GM19467 (cell line): ENCODE data around the gene ABR.

Experiments used
- ATAC-seq: cut with Tn5 transposase; IDR thresholded peaks from one replicate; pipeline ENCODE4 v1.9.1; 2021; ENCODE audit warnings: mild to moderate bottlenecking, moderate library complexity; ENCODE audit not compliant: unreplicated experiment

ABR gene

GRCh38 chr17:1036171-1036844, 143.5 kb downstream of the ABR start:
- no peak for ATAC-seq

DNA sequence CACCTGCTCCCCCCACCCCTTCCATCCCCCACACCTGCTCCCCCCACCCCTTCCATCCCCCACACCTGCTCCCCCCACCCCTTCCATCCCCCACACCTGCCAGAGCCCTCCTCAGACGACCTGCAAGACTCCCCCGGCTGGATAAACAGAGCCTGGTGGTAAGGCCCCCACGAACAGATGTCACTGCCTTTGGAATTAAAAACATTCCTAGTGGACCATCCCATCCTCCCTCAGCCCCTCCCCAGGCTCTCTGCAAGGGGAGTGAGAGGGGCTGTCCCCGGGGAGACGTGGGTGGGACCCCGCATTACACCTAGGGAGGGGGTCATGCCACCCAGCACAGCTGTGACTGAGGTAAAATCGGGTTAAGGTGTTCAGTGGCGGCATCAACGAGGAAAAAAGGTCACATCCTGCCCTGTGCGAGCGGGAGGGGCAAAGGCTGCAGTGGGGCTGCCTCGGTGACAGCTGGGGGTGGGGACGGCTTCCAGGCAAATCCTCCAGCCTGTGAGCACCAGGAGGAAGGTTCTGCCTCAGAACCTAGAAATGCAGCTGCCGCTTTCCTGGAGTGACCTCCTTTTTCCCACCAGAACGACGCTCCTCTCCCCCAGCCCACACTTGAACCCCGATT, 144.1 kb downstream of the ABR start:
- no peak for ATAC-seq

DNA sequence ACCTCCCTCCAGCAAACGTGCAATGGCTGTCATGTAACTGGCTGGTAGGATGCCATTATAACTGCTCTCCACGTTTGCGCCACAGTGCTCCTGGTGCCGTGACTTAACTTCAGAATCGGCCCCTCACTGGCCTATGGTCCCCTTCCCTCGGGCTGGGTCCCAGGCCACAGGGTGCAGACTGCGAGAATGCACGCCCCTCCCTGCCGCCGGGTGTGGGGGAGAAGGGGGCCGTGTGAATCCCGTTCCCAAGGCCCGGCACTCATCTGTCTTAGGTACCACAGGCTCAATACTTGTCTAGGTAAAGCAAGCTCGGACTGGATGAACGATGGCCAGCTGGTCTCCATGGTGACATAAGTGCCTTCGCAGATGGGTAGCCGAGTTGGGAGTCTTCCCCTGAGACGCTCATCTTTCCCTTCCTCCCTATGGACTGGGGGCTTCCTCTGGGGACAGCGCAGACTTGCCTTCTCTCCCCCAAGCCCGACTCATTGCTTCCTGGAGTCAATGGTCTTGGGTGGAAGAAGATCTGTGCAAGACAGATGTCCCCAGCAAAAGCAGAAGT, 145.1 kb downstream of the ABR start:
- ATAC-seq = no peak

DNA sequence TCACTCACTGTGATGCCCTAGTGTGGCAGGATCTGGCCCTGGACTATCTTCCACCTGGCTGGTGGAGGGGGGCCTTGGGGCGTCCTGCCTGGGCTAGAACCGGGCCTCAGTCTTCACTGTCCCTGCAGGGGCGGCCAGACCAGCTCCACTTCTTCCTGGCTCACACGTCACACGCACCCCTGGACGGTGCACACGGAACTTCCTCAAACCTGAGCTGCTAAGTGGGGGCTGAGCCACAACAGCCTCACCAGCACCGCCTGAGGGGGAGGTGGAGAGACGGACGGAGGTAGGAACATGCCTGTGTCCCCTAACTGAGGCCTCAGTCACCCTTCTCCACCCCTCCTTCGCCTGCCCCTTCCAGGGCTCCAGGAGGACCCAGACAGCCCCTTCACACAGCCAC, 146.3 kb downstream of the ABR start:
- ATAC-seq = no peak

GRCh38 chr17:1032391-1032790, 147.4 kb downstream of the ABR start:
- no peak for ATAC-seq

GRCh38 chr17:1031711-1032110, 148.1 kb downstream of the ABR start:
- ATAC-seq = no peak

- ATAC-seq = no peak
These were observed 148.9 kb downstream of the ABR start for GRCh38 chr17:1030684-1031532.

DNA sequence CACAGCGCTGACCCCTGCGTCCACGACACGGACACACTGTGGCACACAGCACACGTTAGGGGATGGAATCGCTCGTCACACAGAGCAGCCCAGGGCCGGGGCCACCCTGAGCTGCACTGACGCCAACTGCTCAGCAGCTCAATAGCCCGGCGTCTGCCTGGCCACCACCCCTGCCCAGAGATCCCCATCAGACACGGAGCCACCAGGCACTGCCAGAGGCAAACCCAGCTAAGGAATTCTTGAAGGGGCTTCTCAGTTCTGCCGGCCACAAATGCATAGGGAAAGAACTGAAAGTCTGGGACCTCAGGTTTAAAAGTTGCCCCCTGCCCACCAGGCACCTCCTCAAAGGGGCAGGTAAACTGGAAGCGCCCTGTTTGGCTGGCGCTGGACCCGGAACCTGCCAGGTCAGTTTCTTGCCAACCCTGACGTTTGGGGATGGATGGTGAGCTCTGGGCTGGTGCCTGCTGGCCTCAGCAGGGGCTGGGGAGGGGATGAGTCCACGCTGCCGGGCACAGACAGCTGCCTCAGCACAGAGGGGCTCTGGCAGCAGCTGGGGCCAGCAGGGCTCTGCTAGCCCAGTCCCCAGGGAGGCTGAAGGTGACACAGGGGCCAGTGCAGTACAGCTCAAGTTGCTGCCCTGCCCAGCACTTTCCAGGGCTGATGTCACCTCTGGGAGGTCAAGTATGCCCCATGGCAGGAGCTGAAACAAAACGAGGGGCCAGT, 149.7 kb downstream of the ABR start:
- no peak for ATAC-seq

DNA sequence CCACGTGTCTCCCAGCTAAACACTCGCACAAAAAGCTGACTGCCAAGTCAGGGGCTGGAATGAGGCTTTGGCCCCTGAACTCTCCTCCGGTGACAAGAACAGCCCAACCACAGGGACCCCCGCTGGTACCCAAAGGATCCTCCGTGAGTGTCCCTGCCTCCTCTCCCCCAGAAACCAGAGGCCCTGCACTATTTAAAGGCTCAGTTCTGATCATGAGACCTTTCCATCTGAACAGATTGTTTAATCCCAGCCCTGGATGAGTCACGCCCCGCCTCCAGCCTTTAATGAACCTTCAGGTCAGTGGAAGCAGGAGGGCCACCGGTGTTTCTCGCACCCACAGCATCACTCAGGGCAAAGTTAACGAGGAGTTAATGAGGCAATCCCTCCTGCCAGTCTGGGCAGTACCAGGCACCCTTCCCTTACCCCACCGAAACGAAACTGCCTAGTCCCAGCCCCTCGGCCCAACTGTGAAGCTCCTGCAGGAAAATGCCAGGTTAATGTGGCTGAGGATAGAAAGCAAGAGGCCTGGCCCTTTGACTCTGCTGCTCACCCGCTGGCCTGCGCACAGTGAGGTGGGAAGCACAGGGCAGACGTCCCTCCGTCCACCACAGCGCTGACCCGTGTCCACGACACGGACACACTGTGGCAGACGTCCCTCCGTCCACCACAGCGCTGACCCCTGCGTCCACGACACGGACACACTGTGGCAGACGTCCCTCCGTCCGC, 150.4 kb downstream of the ABR start:
- ATAC-seq = no peak

- no peak for ATAC-seq
These were observed 152.7 kb downstream of the ABR start for GRCh38 chr17:1027044-1027443.

- ATAC-seq = no peak
These were observed 153.2 kb downstream of the ABR start for GRCh38 chr17:1026599-1026975.

GRCh38 chr17:1025733-1026598, 153.8 kb downstream of the ABR start:
- no peak for ATAC-seq

DNA sequence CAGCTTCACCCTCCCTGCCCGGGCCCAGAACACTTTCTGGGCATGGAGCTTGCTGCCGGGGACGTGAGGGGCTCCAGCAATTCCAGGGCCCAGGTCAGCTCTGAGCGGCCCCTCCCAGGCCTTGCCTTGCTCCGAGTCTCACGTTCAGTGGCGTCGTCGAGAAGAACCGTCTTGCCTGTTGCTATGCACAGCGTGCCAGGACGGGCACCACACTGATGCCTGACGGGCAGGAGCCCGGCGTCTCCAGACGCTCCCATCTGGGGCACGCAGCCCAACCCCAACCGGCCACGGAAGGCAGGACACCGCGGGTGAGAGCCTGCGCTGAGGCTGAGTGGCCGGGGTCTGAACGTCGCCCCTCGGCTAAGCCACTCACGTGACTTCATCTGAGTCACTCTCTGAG, 155.7 kb downstream of the ABR start:
- no peak for ATAC-seq

DNA sequence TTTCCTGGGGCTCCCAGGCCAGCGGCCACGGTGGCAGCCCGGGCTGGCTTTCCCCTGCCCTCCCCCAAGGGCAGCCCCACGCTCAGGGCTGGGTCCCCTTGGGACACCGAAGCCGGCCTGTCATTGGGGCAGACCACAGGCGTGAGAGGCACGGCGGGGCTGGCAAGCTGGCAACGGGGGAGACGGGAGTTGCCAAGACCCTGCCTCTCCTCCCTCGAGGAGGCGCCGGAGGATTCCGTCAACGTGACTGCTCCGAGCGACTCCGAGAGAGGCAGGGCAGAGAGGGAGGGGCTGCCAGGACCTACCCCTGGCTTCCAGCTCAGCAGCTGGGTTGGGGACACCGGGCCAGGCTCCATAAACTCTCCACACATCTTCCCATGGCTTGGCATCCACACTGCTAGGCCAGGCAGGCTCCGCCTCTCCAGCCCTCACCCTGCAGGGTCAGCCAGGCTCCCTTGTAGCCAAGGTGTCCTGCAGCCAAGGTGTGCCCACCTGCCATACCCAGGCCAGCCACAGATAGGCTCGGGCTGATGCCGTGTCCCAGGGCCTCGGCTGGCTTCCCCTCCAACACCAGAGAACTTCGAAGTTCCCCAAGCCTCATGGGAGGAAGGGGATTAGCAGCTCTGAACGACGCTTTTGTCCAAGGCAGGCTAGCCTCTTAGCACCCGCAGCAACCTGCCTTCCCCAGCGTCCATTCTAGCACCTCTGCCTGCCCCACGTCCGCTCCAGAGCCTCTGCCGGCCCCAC, 157.3 kb downstream of the ABR start:
- ATAC-seq = no peak

DNA sequence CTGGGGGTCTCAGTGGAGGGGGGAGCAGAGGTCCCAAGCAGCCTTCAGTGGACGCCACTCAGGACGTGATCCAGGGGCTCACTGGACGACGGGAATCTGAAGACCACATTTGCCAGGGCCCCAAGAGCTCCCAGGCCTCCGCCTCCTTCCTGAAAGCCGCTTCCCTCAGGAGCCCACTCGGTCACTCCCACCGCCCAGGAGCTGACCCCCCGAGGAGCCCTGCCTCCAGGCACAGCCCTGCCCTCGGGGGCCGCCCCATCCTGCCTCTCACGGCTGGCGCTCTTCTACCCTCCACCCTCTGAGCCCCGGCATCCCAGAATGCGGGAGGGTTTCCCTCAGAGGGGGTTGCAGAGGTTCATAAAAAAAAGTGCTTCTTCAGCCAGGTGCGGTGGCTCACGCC, 158.6 kb downstream of the ABR start:
- no peak for ATAC-seq

- no peak for ATAC-seq
These were observed 160.3 kb downstream of the ABR start for GRCh38 chr17:1019451-1019850.

DNA sequence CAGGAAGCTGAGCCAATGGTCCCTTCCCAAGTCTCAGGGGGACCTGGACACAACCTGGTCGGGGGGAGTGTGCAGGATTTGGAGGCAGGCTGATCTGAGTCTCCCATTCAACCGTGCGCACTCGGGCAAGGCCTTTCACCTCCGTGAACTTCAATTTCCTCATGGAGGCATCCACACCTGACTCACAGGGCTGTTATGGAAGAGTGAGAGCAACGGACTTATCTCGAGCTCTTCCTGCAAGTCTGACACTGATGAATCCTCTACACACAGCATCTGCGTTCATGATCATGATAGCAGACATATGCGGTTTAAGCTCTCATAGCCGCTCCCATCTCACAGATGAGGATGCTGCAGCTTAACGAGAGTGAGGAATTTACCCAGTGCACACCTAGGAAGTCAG, 161.2 kb downstream of the ABR start:
- no peak for ATAC-seq

DNA sequence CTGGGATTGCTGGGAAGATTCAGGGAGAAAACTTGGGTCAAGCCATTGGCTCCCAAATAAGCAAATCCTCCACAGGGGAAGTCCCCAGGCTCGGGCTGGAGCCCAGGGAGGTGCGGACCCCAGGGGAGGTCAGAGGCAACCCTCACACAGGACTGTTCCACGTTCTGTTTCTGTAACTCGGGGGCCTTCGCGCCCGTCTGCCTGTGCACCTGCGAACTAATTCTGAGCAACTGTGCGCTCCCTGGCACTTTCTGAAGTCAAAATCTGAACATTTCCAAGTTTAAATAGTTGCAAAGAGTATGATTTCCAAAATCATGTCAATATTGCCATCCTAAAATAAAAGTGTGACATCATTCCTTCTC, 166.1 kb downstream of the ABR start:
- ATAC-seq = no peak
